GM12872 (cell line): ENCODE measurements around the gene SEMA3G.

Source experiments
- TF ChIP-seq, protein P1 (sequence below): IDR thresholded peaks from 3 replicates; pipeline ENCODE4 v1.5.1; 2011; ENCODE audit warnings: low read depth, mild to moderate bottlenecking, low read length, moderate library complexity; ENCODE audit not compliant: insufficient read depth

SEMA3G gene

DNA sequence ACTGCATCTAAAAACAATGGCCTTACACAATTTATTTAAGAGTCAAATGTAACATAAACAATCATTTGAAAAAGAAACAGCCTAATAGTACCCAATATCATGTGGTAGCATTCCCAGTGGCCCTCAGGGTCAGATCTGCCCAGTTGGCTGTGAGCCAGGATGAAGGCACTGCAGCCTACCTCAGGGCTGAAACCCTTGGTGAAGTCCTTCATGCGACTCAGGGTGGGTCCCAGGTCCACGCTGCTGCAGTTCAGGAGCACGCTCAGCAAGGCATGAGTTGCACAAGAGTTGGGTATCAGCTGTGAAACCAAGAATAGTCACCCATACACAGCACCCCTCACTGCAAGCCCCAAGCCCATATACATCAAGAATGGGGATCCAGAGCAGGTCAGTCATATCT, 37.1 kb downstream of the SEMA3G start:
- TF ChIP-seq, protein P1, sequence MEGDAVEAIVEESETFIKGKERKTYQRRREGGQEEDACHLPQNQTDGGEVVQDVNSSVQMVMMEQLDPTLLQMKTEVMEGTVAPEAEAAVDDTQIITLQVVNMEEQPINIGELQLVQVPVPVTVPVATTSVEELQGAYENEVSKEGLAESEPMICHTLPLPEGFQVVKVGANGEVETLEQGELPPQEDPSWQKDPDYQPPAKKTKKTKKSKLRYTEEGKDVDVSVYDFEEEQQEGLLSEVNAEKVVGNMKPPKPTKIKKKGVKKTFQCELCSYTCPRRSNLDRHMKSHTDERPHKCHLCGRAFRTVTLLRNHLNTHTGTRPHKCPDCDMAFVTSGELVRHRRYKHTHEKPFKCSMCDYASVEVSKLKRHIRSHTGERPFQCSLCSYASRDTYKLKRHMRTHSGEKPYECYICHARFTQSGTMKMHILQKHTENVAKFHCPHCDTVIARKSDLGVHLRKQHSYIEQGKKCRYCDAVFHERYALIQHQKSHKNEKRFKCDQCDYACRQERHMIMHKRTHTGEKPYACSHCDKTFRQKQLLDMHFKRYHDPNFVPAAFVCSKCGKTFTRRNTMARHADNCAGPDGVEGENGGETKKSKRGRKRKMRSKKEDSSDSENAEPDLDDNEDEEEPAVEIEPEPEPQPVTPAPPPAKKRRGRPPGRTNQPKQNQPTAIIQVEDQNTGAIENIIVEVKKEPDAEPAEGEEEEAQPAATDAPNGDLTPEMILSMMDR: no peak

DNA sequence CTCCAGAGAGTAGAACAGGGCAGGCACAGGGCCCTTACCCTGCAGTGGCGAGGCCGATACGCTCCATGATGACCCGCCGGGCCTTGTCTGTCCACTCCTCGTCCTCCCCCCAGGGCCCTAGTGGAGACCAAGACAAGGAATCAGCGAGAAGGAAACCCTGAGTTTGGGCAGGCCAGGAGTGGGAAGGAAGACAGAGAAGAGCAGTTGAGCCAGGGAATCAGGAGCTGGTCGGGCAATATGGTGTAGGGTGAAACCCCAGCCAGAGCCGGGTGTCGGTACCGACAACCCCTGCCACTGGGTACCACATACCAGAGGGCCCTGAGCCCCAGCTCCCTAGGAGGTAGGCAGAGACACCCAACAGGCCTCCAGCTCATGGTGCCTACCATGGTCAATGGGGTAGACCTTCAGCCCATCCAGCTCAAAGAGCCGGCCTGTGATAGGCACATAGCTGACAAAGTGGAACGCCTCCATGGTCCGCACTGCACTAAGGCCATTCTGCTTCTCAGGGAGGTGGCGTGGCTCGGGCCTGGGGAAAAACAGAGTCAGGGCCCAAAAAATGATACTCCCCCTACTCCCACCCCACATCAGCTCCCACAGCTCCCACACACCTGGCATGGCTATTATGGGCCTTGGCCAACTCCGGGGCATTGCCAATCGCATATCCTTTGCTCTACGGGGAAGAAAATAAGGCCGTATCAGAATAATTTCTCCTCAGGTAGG, 38.0 kb downstream of the SEMA3G start:
- TF ChIP-seq, protein P1: no peak

DNA sequence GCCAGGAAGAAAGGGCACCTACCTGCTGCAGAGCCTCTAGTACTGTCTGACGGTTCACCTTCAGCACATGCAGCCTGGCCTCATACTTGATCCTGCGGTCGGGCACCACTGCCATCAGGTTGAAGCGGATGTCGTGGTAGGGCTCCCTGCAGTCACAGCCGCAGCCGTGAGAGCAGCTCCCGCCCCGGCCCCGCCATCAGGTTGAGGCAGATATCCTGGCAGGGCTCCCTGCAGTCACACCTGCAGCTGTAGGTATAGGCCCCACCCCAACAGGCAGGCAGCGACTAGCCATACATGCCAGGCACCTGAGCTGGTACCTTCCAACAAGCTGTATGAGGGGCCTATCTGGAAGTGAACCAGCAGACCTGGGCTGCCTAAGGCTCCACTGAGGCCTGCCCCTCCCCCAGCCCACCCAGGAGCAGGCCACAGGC, 38.7 kb downstream of the SEMA3G start:
- TF ChIP-seq, protein P1: no peak

DNA sequence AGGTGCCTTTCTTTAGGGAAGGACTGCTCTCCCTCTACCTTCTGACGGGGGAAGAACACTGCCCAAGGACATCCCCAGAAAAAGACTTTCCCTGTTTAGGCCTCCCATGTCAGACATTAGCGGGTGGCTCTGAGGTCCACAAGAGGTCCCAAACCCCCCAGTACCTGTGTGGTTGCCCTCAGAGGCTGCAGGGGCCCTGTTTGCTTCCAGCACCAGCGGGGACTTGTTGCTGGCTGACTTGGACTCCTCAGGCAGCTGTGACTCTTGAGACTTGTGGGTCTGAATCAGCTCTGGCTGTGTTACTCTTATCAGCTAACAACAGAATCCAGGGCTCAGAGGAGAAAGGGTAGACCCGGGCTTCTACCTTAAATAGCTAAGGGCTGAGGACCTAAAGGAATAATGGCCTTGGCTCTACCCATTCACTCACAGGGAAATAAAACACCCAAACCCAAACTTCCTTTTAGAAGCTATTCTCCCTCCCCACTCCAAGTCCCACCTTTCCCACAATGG, 39.2 kb downstream of the SEMA3G start:
- TF ChIP-seq, protein P1: no peak

DNA sequence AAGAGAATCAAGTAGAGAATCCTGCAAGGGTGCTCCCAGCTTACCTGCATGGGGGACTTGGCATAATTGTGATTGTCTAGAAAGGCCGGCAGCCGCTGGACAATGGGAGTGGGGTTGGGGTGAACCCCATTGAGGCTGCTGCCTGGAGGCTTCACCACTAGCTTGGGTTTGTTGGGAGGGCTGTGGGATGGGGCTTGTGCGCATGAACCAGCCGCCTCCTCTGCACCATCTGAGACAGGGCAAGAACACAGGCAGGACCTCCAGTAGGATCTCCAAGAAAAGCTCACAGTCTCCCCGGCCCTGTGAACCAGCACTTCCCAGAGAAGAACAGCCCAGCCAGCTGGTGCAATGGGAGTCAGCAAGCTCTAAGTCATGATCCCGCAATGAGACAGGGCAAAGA, 39.8 kb downstream of the SEMA3G start:
- TF ChIP-seq, protein P1: no peak

DNA sequence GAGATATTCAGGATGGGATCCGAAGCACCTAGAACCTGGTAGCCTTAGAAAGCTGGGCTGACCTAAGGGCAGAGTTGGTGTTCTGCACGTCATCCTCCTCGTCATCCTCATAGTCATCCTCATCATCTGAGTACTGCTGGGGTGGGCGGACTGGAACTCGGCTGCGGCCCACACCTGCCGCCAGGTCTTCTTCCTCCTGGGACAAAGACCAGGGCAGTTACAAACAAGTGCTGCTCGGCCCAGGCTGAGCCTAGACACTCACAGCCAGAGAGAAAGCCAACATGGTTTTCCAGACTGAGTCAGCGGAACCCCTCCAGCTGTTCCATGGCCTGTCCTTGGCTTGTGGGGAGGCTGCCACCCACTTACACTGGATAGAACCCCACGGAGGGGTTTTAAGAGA, 40.5 kb downstream of the SEMA3G start:
- TF ChIP-seq, protein P1: no peak

DNA sequence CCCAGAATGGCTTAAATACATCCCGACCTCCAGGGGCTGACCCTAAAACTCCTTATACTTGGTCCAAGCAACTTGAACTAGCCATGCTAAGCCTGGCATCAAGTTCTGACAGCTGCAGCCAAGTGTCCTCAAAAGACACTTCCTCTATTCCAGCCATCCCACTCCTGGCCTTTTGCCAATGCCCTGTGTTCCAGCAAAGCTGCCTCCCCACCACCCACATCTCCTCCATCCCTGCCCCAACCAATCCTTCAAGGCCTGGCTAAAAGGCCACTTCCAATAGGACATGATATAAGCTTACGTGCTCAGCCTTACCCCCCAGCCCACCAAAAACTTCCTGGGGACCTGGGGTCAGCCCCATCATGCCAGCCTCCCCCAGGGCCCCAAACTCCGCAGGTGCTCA, 40.9 kb downstream of the SEMA3G start:
- TF ChIP-seq, protein P1: no peak
